IMR-90 (cell line): Measurements from ENCODE around the gene KCNK18.

Experiments used
- CHD1 ChIP-seq: IDR thresholded peaks from 2 replicates; pipeline ENCODE4 v1.6.1; 2012; ENCODE audit warnings: low read depth, low read length, improper control_type of control experiment
- CTCF ChIP-seq: conservative IDR thresholded peaks from 2 replicates; pipeline ENCODE4 v1.5.1; 2012; ENCODE audit warnings: mild to moderate bottlenecking, low read depth, low read length, improper control_type of control experiment
- FOS ChIP-seq: fragments of 150-350 bp; IDR thresholded peaks from 2 replicates; pipeline ENCODE4 v1.6.1; 2016; ENCODE audit warnings: low read depth, low read length
- MAFK ChIP-seq: IDR thresholded peaks from 2 replicates; pipeline ENCODE4 v1.6.1; 2012; ENCODE audit warnings: low read depth, low read length, improper control_type of control experiment
- POLR2A ChIP-seq: IDR thresholded peaks from 2 replicates; pipeline ENCODE4 v1.6.1; 2012; ENCODE audit warnings: mild to moderate bottlenecking, low read depth, low read length
- RAD21 ChIP-seq: IDR thresholded peaks from 2 replicates; pipeline ENCODE4 v1.6.1; 2012; ENCODE audit warnings: low read length, improper control_type of control experiment
- RCOR1 ChIP-seq: IDR thresholded peaks from 2 replicates; pipeline ENCODE4 v1.6.1; 2012; ENCODE audit warnings: mild to moderate bottlenecking, low read length, improper control_type of control experiment; ENCODE audit not compliant: insufficient replicate concordance
- RFX5 ChIP-seq: IDR thresholded peaks from 2 replicates; pipeline ENCODE4 v1.8.0; 2012; ENCODE audit warnings: low read depth, mild to moderate bottlenecking, low read length, moderate library complexity

GRCh38 chr10:117222976-117223692, 25.8 kb downstream of the KCNK18 start:
- TF ChIP-seq CTCF (no peak), POLR2A (no peak), RAD21 (no peak), RCOR1 (no peak), CHD1 (no peak), RFX5 (no peak), FOS (no peak), MAFK (no peak)
